Liver (tissue), 9 donors: Measurements from ENCODE around the gene RGP1. TPM values are rescaled to one million over a fixed set of nuclear protein-coding genes. Genes with fewer than 3 reads are reported as not detected.

Source experiments
- DNase-seq: peaks from one replicate; pipeline ENCODE4 v3.0.0-alpha.2; 2017; ENCODE audit warnings: low spot score
- H3K27ac ChIP-seq, 2 donors: one replicate each; pipeline ENCODE4 v1.7.0; 2013; ENCODE audit warnings: inconsistent platforms in 2 of 2, low read length in 2 of 2, control low read depth in 1 of 2, low read depth in 1 of 2, mild to moderate bottlenecking in 1 of 2
- H3K27me3 ChIP-seq, 4 donors: one replicate each; pipeline versions ENCODE4 v1.6.1 to v1.7.0; 2013; ENCODE audit warnings: low read length in 3 of 4, inconsistent platforms in 1 of 4, mild to moderate bottlenecking in 1 of 4, moderate library complexity in 1 of 4; ENCODE audit not compliant: control insufficient read depth in 4 of 4, insufficient read depth in 4 of 4
- H3K36me3 ChIP-seq, 4 donors: one replicate each; pipeline versions ENCODE4 v1.6.1 to v1.7.0; 2013; ENCODE audit warnings: low read length in 3 of 4, mild to moderate bottlenecking in 3 of 4, low read depth in 1 of 4, moderate library complexity in 1 of 4; ENCODE audit not compliant: control insufficient read depth in 4 of 4, insufficient read depth in 3 of 4
- H3K4me1 ChIP-seq, 4 donors: one replicate each; pipeline versions ENCODE4 v1.6.1 to v1.7.0; 2013; ENCODE audit warnings: low read length in 3 of 4, mild to moderate bottlenecking in 3 of 4, moderate library complexity in 1 of 4; ENCODE audit not compliant: control insufficient read depth in 4 of 4, insufficient read depth in 4 of 4
- H3K4me3 ChIP-seq, 3 donors: one replicate each; pipeline versions ENCODE4 v1.6.1 to v1.7.0; 2013; ENCODE audit warnings: low read length in 3 of 3, control low read depth in 1 of 3, low read depth in 1 of 3, mild to moderate bottlenecking in 1 of 3
- H3K9ac ChIP-seq, 2 donors: one replicate each; pipeline ENCODE4 v1.7.0; 2013; ENCODE audit warnings: low read length in 2 of 2, mild to moderate bottlenecking in 2 of 2, moderate library complexity in 2 of 2, control low read depth in 1 of 2, low read depth in 1 of 2
- H3K9me3 ChIP-seq, 4 donors: one replicate each; pipeline versions ENCODE4 v1.6.1 to v1.7.0; 2013; ENCODE audit warnings: low read length in 3 of 4; ENCODE audit not compliant: control insufficient read depth in 4 of 4
- ATF3 ChIP-seq: IDR thresholded peaks from 2 replicates; pipeline ENCODE4 v1.6.1; 2016; ENCODE audit warnings: antibody characterized with exemption
- EGR1 ChIP-seq, 2 donors: IDR thresholded peaks; 2 replicates each; pipeline ENCODE4 v1.6.1; 2016 to 2018; ENCODE audit warnings: antibody characterized with exemption in 2 of 2, low read depth in 2 of 2
- FOXA2 ChIP-seq: IDR thresholded peaks from 2 replicates; pipeline ENCODE4 v1.6.1; 2016; ENCODE audit warnings: antibody characterized with exemption
- GABPA ChIP-seq, 2 donors: IDR thresholded peaks in 1 of 2; conservative IDR thresholded peaks in 1 of 2; 2 replicates each; pipeline ENCODE4 v1.6.1; 2016; ENCODE audit warnings: antibody characterized with exemption in 2 of 2, mild to moderate bottlenecking in 1 of 2, moderate library complexity in 1 of 2
- HNF4A ChIP-seq, 2 donors: conservative IDR thresholded peaks; 2 replicates each; pipeline ENCODE4 v1.6.1; 2016; ENCODE audit warnings: antibody characterized with exemption in 2 of 2, mild to moderate bottlenecking in 2 of 2
- JUND ChIP-seq, 2 donors: IDR thresholded peaks; 2 replicates each; pipeline ENCODE4 v1.6.1; 2016; ENCODE audit warnings: antibody characterized with exemption in 2 of 2
- RAD21 ChIP-seq, 2 donors: IDR thresholded peaks; 2 replicates each; pipeline ENCODE4 v1.6.1; 2016; ENCODE audit warnings: antibody characterized with exemption in 2 of 2, mild to moderate bottlenecking in 2 of 2
- REST ChIP-seq: IDR thresholded peaks from 2 replicates; pipeline ENCODE4 v1.6.1; 2016; ENCODE audit warnings: antibody characterized with exemption, mild to moderate bottlenecking
- RXRA ChIP-seq, 2 donors: IDR thresholded peaks; 2 replicates each; pipeline ENCODE4 v1.6.1; 2017 to 2018; ENCODE audit warnings: antibody characterized with exemption in 2 of 2, mild to moderate bottlenecking in 1 of 2
- SP1 ChIP-seq: IDR thresholded peaks from 2 replicates; pipeline ENCODE4 v1.6.1; 2018; ENCODE audit warnings: antibody characterized with exemption, mild to moderate bottlenecking
- YY1 ChIP-seq: IDR thresholded peaks from 2 replicates; pipeline ENCODE4 v1.6.1; 2016; ENCODE audit warnings: antibody characterized with exemption, mild to moderate bottlenecking
- WGBS: extraction: QIAGEN DNeasy Blood & Tissue Kit; methylation state at CpG from one replicate; pipeline ENCODE4 v1.1.7; 2013; 5-methylcytosine and 5-hydroxymethylcytosine counted together
- polyA plus RNA-seq, 2 donors: library from polyadenylated mRNA; stranded (reverse) in 1 of 2; unstranded in 1 of 2; fragments of 200-250 nt in 1 of 2; fragments of >200 nt in 1 of 2; fragmentation: Nextera tagmentation in 1 of 2; extraction: Ambion mirVana in 1 of 2; gene quantifications; one replicate each; pipeline versions ENCODE4 v1.2.1 to v1.2.3, GENCODE V29; 2013 to 2015
- total RNA-seq, 2 donors: library from RNA; depleted of rRNA; stranded (reverse); fragments of >200 nt; gene quantifications; one replicate each; pipeline ENCODE4 v1.2.3, GENCODE V29; 2014
- donor health status: healthy.
- donor health status: healthy.
- donor health status: healthy.
- donor health status: healthy.
- donor health status: healthy.

RGP1 gene
- total and polyA plus RNA-seq, 4 donors: 2.6 to 10.7 (median 5.9) TPM

GRCh38 chr9:35758475-35759050 lies 9.5 kb downstream of the RGP1 start (continued):
- no peak for TF ChIP-seq ATF3
- no peak for TF ChIP-seq REST
- TF ChIP-seq YY1: no peak

- H3K27me3 ChIP-seq: no peaks in the 10 kb centered on the region
- TF ChIP-seq FOXA2 (no peak), GABPA (IDR thresholded peaks at IDR 0.05 in 1 of 2, conservative IDR thresholded peaks at IDR 0.05 in 1 of 2) (no peak)
- H3K4me1 ChIP-seq: peaks cover 7 to 22% (median 12%) of the 10 kb centered on the region in 4 donors
- no peaks in the 10 kb centered on the region for H3K9me3 ChIP-seq
- no peak overlapping the region for H3K4me3 ChIP-seq
- no peak overlapping the region for H3K9ac ChIP-seq
- WGBS: 96% methylated on average over 4 of the region's 4 CpGs
- H3K27ac ChIP-seq: no peak overlapping the region
- peaks cover 0 to under 1% (median 0%) of the 10 kb centered on the region in 4 donors for H3K36me3 ChIP-seq
- DNase-seq: no peak
These were observed 10.7 kb downstream of the RGP1 start for GRCh38 chr9:35759795-35760194.

GRCh38 chr9:35760651-35761050 lies 11.6 kb downstream of the RGP1 start:
- Histone ChIP-seq H3K9me3 (no peaks in the 10 kb centered on the region), H3K36me3 (no peaks in the 10 kb centered on the region), H3K4me3 (no peak overlapping the region), H3K27me3 (no peaks in the 10 kb centered on the region), H3K4me1 (peaks cover 7 to 22% (median 12%) of the 10 kb centered on the region in 4 donors), H3K9ac (no peak overlapping the region), H3K27ac (no peak overlapping the region)
- TF ChIP-seq HNF4A (conservative IDR thresholded peaks at IDR 0.05): no peak
- TF ChIP-seq RXRA (IDR thresholded peaks at IDR 0.05): no peak
- no peak for TF ChIP-seq EGR1 (IDR thresholded peaks at IDR 0.05; ENCODE audit: low read depth in 2 of 2)
- TF ChIP-seq JUND (IDR thresholded peaks at IDR 0.05): no peak
- no peak for TF ChIP-seq REST
- no peak for TF ChIP-seq RAD21 (IDR thresholded peaks at IDR 0.05)
- TF ChIP-seq YY1: no peak
- no peak for TF ChIP-seq SP1
- TF ChIP-seq GABPA (IDR thresholded peaks at IDR 0.05 in 1 of 2, conservative IDR thresholded peaks at IDR 0.05 in 1 of 2): no peak
- TF ChIP-seq ATF3: no peak
- no peak for DNase-seq
- WGBS: 73% methylated on average over 2 of the region's 2 CpGs
